GM12878 (cell line): ENCODE measurements around the gene RPL7A. TPM values are rescaled to one million over a fixed set of nuclear protein-coding genes. Genes with fewer than 3 reads are reported as not detected.

ENCODE experiments used
- CHD1 ChIP-seq: IDR thresholded peaks from 2 replicates; pipeline ENCODE4 v1.6.1; 2012; ENCODE audit warnings: low read depth, low read length, improper control_type of control experiment
- EGR1 ChIP-seq, 2 experiments: IDR thresholded peaks; 1 replicate in 1 of 2; 2 replicates in 1 of 2; pipeline ENCODE4 v1.6.1; 2011 to 2012; ENCODE audit warnings: low read depth in 2 of 2, low read length in 2 of 2, borderline replicate concordance in 1 of 2, mild to moderate bottlenecking in 1 of 2, moderate library complexity in 1 of 2
- HDAC2 ChIP-seq: fragments of 200-600 bp; sonication (generic); IDR thresholded peaks from 2 replicates; pipeline ENCODE4 v1.6.1; 2017
- JUNB ChIP-seq: IDR thresholded peaks from 2 replicates; pipeline ENCODE4 v1.6.1; 2016; ENCODE audit warnings: antibody characterized with exemption, mild to moderate bottlenecking
- KDM1A ChIP-seq: fragments of 200-600 bp; sonication (generic); IDR thresholded peaks from 2 replicates; pipeline ENCODE4 v1.6.1; 2016; ENCODE audit warnings: borderline replicate concordance
- NFYB ChIP-seq: IDR thresholded peaks from 2 replicates; pipeline ENCODE4 v1.6.1; 2011; ENCODE audit warnings: low read depth, mild to moderate bottlenecking, low read length, improper control_type of control experiment, moderate library complexity; ENCODE audit not compliant: insufficient read depth
- POU2F2 ChIP-seq: IDR thresholded peaks from 3 replicates; pipeline ENCODE4 v1.6.1; 2011; ENCODE audit warnings: low read depth, mild to moderate bottlenecking, low read length, borderline replicate concordance
- polyA plus RNA-seq, 11 experiments: library from polyadenylated mRNA; depleted of rRNA in 4 of 11; unstranded in 6 of 11; stranded (reverse) in 5 of 11; fragments of >200 nt; fragmentation: Nextera tagmentation in 4 of 11; fragmentation: Illumina TruSeq in 1 of 11; extraction: Ambion mirVana in 4 of 11; extraction: Trizol in 1 of 11; gene quantifications; 1 replicate in 1 of 11; 2 replicates in 10 of 11; pipeline versions ENCODE4 v1.2.1 to v1.2.3, GENCODE V29; 2011 to 2016; ENCODE audit warnings: inconsistent platforms in 2 of 11, missing spikeins in 2 of 11, low read depth in 1 of 11
- total RNA-seq, 4 experiments: library from RNA; depleted of rRNA in 3 of 4; stranded (reverse); fragments of >200 nt in 3 of 4; fragmentation: Illumina TruSeq in 1 of 4; extraction: Trizol in 1 of 4; gene quantifications; 2 replicates each; pipeline versions ENCODE4 v1.2.1 to v1.2.3, GENCODE V29; 2013 to 2021
- TF ChIP-seq, protein P1 (sequence below): fragments of 450-650 bp; IDR thresholded peaks from 2 replicates; pipeline ENCODE4 v1.6.1; 2017; ENCODE audit warnings: borderline replicate concordance
- TF ChIP-seq, protein P2 (sequence below): IDR thresholded peaks from 2 replicates; pipeline ENCODE4 v1.6.1; 2012; ENCODE audit warnings: improper control_type of control experiment, low read depth, low read length; ENCODE audit not compliant: insufficient replicate concordance
- TF ChIP-seq, protein P3 (sequence below): IDR thresholded peaks from 2 replicates; pipeline ENCODE4 v1.6.1; 2011; ENCODE audit warnings: low read depth, mild to moderate bottlenecking, low read length, moderate library complexity, borderline replicate concordance; ENCODE audit errors: extremely low read depth
- TF ChIP-seq, protein P4 (sequence below): fragments of 450-650 bp; IDR thresholded peaks from 2 replicates; pipeline ENCODE4 v1.6.1; 2018; ENCODE audit warnings: mild to moderate bottlenecking, low read depth, moderate library complexity; ENCODE audit not compliant: partially characterized antibody
- TF ChIP-seq, protein P5 (sequence below): fragments of 450-650 bp; IDR thresholded peaks from 2 replicates; pipeline ENCODE4 v1.6.1; 2018; ENCODE audit warnings: borderline replicate concordance, mild to moderate bottlenecking; ENCODE audit not compliant: partially characterized antibody
- TF ChIP-seq, protein P6 (sequence below): fragments of 150-350 bp; IDR thresholded peaks from 2 replicates; pipeline ENCODE4 v1.6.1; 2014; ENCODE audit warnings: mild to moderate bottlenecking, low read depth, low read length

The RPL7A gene
- total and polyA plus RNA-seq, 10 of the 15 experiments (the other 5 are each of a cell fraction or from before 2014, with no cell fraction given), result 917 to 5,193 (median 3,326) TPM

DNA sequence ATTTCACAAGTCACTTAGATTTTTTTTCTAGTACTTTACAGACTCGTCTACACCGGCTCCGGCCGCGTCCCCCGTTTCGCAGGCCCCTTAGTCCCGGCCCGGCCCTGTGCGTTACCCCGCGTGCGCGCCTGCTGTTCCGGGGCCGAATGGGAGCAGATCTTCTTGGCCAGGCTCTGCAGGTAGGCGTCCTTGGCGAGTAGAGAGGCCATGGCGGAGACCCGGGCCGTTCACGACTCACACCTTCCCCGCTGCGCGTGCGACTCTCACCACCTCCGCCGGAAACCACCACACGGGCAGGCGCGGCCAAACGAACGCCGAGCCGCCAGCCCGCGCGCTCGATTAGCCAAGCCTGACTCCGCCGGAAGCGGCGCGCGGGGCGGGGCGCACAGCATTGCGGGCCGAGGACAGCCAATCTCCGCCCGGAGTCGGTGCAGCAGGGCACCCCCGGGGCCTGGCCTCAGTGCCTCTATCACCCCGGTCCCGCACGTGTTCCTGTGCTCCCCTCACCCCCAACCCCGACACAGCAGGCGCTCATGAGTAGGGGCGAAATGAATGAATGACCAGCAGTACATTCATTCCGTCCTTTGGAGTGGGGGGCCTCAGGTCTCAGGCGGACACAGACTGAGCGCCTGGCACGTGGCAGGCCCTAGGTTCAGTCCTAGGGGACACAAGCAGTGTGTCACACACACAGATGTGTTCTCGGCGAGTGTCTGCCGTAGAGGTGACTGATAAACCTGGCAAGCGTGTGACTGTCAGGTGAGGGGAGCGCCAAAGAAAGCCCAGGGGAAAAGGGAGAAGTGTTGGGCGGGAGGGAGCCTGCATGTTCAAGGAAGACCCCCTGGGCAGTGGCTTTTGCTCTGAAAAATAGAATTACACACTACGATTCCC, 11.8 kb upstream of the RPL7A start, which contains the start of gene SURF6 (continued):
- TF ChIP-seq, protein P1, sequence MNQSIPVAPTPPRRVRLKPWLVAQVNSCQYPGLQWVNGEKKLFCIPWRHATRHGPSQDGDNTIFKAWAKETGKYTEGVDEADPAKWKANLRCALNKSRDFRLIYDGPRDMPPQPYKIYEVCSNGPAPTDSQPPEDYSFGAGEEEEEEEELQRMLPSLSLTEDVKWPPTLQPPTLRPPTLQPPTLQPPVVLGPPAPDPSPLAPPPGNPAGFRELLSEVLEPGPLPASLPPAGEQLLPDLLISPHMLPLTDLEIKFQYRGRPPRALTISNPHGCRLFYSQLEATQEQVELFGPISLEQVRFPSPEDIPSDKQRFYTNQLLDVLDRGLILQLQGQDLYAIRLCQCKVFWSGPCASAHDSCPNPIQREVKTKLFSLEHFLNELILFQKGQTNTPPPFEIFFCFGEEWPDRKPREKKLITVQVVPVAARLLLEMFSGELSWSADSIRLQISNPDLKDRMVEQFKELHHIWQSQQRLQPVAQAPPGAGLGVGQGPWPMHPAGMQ, result no peak
- TF ChIP-seq POU2F2 (peak; percentile 42; the same call in 2 of the 3 replicates), EGR1 (IDR thresholded peaks at IDR 0.05; ENCODE audit: borderline replicate concordance in 1 of 2, low read depth in 2 of 2, low read length in 2 of 2) (peak in 1 of 2 experiments; percentile 74; a peak in 1 of 3 replicates), CHD1 (no peak), HDAC2 (no peak), NFYB (peak; percentile 61; the same call in 1 of the 2 replicates), KDM1A (no peak), JUNB (no peak)
- TF ChIP-seq, protein P2, sequence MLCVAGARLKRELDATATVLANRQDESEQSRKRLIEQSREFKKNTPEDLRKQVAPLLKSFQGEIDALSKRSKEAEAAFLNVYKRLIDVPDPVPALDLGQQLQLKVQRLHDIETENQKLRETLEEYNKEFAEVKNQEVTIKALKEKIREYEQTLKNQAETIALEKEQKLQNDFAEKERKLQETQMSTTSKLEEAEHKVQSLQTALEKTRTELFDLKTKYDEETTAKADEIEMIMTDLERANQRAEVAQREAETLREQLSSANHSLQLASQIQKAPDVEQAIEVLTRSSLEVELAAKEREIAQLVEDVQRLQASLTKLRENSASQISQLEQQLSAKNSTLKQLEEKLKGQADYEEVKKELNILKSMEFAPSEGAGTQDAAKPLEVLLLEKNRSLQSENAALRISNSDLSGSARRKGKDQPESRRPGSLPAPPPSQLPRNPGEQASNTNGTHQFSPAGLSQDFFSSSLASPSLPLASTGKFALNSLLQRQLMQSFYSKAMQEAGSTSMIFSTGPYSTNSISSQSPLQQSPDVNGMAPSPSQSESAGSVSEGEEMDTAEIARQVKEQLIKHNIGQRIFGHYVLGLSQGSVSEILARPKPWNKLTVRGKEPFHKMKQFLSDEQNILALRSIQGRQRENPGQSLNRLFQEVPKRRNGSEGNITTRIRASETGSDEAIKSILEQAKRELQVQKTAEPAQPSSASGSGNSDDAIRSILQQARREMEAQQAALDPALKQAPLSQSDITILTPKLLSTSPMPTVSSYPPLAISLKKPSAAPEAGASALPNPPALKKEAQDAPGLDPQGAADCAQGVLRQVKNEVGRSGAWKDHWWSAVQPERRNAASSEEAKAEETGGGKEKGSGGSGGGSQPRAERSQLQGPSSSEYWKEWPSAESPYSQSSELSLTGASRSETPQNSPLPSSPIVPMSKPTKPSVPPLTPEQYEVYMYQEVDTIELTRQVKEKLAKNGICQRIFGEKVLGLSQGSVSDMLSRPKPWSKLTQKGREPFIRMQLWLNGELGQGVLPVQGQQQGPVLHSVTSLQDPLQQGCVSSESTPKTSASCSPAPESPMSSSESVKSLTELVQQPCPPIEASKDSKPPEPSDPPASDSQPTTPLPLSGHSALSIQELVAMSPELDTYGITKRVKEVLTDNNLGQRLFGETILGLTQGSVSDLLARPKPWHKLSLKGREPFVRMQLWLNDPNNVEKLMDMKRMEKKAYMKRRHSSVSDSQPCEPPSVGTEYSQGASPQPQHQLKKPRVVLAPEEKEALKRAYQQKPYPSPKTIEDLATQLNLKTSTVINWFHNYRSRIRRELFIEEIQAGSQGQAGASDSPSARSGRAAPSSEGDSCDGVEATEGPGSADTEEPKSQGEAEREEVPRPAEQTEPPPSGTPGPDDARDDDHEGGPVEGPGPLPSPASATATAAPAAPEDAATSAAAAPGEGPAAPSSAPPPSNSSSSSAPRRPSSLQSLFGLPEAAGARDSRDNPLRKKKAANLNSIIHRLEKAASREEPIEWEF, result peak; percentile 98
- TF ChIP-seq, protein P3, sequence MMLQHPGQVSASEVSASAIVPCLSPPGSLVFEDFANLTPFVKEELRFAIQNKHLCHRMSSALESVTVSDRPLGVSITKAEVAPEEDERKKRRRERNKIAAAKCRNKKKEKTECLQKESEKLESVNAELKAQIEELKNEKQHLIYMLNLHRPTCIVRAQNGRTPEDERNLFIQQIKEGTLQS, result no peak
- TF ChIP-seq, protein P4, sequence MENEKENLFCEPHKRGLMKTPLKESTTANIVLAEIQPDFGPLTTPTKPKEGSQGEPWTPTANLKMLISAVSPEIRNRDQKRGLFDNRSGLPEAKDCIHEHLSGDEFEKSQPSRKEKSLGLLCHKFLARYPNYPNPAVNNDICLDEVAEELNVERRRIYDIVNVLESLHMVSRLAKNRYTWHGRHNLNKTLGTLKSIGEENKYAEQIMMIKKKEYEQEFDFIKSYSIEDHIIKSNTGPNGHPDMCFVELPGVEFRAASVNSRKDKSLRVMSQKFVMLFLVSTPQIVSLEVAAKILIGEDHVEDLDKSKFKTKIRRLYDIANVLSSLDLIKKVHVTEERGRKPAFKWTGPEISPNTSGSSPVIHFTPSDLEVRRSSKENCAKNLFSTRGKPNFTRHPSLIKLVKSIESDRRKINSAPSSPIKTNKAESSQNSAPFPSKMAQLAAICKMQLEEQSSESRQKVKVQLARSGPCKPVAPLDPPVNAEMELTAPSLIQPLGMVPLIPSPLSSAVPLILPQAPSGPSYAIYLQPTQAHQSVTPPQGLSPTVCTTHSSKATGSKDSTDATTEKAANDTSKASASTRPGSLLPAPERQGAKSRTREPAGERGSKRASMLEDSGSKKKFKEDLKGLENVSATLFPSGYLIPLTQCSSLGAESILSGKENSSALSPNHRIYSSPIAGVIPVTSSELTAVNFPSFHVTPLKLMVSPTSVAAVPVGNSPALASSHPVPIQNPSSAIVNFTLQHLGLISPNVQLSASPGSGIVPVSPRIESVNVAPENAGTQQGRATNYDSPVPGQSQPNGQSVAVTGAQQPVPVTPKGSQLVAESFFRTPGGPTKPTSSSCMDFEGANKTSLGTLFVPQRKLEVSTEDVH, result peak; percentile 24
- TF ChIP-seq, protein P5, sequence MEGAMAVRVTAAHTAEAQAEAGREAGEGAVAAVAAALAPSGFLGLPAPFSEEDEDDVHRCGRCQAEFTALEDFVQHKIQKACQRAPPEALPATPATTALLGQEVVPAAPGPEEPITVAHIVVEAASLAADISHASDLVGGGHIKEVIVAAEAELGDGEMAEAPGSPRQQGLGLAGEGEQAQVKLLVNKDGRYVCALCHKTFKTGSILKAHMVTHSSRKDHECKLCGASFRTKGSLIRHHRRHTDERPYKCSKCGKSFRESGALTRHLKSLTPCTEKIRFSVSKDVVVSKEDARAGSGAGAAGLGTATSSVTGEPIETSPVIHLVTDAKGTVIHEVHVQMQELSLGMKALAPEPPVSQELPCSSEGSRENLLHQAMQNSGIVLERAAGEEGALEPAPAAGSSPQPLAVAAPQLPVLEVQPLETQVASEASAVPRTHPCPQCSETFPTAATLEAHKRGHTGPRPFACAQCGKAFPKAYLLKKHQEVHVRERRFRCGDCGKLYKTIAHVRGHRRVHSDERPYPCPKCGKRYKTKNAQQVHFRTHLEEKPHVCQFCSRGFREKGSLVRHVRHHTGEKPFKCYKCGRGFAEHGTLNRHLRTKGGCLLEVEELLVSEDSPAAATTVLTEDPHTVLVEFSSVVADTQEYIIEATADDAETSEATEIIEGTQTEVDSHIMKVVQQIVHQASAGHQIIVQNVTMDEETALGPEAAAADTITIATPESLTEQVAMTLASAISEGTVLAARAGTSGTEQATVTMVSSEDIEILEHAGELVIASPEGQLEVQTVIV, result peak; percentile 96
- TF ChIP-seq, protein P6, sequence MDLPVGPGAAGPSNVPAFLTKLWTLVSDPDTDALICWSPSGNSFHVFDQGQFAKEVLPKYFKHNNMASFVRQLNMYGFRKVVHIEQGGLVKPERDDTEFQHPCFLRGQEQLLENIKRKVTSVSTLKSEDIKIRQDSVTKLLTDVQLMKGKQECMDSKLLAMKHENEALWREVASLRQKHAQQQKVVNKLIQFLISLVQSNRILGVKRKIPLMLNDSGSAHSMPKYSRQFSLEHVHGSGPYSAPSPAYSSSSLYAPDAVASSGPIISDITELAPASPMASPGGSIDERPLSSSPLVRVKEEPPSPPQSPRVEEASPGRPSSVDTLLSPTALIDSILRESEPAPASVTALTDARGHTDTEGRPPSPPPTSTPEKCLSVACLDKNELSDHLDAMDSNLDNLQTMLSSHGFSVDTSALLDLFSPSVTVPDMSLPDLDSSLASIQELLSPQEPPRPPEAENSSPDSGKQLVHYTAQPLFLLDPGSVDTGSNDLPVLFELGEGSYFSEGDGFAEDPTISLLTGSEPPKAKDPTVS, result no peak
